ENCODE results near the gene MACROD1. TPM values are rescaled to one million over a fixed set of nuclear protein-coding genes. Genes with fewer than 3 reads are reported as not detected.
"Not testable (repeated sequence)": the region's sequence is repeated elsewhere in the genome, so short reads cannot be mapped to it uniquely, and the experiment has no call there.

The MACROD1 gene
- total RNA-seq, 1 donor from 2014 or later = 22.1 TPM

DNA sequence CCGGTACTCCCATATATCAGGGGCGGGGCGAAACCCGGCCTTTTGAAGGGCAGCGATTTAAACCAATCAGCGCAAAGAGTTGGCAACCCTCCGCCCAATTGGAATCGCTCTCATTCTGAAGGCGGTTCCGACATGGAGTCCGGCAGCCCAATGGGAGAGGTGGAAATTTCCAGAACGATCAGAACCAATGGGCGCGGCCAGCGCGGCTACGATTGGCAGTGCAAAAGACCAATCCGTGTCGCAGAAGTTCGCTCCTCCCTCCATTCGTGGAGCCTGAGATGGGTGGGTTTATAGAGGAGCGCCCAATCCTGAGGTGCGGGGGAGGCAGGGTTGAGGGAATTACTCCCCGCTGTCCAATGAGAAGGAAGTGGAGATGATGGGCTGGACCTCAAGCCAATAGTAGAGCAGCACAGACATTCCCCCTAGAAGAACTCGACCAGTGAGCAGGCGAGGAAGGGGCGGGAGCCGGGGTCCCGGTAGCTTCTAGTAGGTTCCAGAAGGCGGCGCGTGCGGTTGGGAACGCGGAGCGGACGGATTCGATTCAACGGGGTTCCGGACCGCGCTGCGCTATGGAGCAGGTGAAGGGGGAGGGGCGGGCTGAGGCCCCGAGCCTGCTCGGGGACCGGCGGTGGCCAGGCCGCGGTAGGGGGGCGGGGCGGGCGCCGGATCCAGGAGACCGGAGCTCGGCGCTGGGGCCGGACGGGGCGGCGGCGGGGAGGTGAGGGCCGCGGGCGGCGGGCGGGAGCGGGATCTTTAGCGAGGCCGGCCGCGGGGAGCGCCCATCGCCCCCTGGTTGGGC lies 20.0 kb upstream of the MACROD1 start, which contains the start of gene STIP1:
STIP1 (plus strand) TSS at position 479 of the 799 bp plus-strand sequence; CDS start at position 570, 91 bp downstream.
- DNase-seq (ENCODE audit: extremely low read depth, low read depth, low spot score) = peak; percentile 100

DNA sequence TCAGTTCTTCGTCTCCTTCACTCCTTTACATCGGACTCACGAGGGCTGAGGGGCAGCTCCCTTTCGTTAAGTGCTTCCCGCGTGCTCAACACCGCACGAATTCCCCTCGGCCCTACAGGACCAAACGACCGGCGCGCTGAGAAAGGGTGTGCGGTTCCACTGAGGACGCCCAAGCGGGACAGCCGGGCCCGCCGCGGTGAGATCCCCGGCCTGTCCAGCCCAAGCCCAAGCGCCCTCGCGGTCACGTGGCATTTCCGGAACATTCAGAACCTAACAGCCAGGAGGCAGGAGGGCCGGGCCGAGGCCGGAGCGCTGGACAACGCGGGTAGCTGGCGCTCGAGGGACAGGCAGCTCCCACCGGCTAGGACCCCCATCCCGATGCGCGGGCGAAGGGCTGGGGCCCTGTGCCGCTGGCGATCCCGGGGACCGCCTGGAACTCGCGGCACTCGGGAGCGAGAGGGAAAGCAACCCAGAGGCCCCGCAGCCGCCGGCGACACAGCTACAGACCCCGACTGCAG lies 19.3 kb upstream of the MACROD1 start:
- no peak for DNase-seq (ENCODE audit: extremely low read depth, low read depth, low spot score)

DNA sequence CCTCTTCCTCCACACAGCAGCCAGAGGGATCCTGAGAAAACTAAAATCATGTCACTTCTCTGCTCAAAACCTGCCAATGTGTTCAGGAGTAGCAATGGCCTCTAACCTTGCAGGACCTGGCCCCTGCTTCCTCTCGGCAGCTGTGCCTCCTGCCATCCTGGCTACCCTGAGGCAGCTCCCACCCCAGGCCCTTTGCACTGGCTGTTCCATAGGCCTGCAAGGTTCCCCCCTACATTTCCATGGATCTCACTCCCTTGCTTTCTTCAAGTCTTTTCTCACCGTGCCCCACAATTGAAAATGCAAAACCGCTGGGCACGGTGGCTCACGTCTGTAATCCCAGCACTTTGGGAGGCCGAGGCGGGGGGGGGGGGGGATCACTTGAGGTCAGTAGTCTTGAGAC lies 18.0 kb upstream of the MACROD1 start:
- DNase-seq (ENCODE audit: extremely low read depth, low read depth, low spot score) = no peak

DNA sequence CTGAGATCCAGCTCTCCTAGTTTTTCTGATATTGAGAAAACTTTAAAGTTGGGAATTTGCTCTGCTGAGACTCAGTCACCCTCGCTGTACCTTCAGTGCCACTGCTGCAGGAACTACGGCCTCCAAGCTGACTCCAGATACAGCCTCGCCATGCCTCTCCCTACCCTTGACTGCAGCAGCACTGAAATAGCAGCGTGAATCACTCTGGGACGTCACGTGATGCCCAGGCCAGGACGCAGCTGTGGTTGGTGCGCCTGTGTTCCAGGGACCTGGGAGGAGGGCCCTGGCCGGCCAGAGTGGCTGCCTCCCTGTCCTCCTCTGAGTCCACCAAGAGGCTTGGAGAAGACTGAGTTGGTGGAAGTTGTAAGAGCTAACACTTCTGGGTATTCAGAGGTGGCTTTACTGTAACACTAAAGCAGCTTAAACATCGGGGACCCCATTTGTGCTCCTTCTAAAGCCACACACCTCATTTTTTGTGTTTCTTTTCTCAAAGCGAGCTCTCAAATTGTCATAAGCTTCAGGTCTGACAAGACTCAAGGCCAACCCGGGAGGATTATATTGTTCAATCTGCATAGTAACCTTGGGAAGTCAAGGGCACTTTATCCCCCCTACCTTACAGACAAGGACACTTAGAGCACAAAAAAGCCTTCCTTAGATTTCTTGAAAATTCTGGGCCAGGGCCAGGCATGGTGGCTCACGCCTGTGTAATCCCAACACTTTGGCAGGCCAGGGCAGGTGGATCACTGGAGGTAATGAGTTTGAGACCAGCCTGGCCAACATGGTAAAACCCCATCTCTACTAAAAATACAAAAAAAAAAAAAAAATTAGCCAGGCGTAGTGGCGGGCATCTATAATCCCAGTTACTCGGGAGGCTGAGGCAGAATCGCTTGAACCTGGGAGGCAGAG lies 15.8 kb upstream of the MACROD1 start:
- peak; percentile 68 for DNase-seq (ENCODE audit: extremely low read depth, low read depth, low spot score)

DNA sequence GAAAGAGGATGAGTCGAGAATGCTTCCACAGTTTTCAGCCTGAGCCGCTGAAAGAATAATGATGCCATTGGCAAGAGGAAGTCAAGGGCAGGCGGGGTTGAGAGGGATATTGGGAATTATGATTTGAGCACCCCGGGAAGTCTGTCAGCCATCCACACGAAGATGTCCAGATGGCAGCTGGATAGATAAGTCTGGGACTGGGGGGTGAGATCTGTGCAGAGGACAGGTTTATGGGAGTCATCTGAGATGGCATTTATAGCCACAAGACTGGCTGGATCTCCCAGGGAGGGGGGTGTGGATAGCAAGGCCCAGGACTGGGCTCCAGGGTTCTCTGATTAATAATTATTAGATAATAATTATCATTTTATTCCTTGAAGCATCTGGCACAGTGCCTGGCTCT lies 15.0 kb upstream of the MACROD1 start:
- no peak for DNase-seq (ENCODE audit: extremely low read depth, low read depth, low spot score)

DNA sequence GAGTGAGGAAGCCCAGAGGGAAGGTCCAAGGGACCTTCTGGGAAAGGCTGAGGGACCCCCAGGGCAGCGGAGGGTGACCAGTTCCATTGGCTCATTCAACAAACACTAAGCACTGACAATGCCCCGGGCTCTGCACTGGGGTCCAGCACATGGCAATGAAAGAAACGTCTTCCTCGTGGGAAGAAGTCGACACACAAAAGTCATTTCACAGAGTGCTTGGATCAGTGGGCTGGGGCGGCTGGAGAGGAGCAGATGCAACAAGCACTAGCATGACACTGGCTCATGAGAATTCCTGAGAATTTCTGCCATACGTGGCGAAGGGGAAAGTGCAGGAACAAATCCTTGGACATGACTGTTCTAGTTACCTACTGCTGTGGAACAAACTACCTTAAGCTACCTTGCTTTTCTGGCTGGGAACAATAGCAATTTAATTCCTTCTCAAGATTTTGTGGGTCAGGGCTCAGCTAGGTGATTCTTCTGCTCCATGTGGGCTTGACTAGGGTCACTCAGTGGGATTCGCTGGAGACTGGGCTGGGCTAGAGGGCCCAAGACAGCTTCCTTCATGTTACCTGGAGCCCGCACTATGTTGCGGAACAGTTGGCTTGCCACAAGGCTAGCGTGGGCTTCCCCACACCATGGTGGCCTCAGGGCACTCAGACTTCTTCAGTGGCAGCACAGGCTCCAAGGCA lies 13.2 kb upstream of the MACROD1 start:
- DNase-seq (ENCODE audit: extremely low read depth, low read depth, low spot score) = no peak

DNA sequence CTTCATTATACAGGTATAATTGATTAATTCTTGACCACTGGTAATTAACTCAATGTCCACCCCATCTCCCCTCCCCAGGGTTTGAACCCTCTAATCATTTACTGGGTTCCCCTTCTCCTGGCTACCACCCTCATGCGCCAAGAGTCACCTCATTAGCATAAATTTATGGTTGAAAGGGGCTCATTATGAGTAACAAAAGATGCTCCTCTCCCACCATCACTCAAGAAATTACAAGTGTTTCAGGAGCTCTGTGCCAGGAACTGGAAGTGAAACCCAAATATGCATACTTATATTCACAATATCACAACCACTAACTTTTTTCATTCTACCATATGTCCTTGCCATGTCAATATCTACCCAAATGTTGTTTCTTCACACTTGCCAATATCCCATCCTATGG lies 12.3 kb upstream of the MACROD1 start:
- no peak for DNase-seq (ENCODE audit: extremely low read depth, low read depth, low spot score)

DNA sequence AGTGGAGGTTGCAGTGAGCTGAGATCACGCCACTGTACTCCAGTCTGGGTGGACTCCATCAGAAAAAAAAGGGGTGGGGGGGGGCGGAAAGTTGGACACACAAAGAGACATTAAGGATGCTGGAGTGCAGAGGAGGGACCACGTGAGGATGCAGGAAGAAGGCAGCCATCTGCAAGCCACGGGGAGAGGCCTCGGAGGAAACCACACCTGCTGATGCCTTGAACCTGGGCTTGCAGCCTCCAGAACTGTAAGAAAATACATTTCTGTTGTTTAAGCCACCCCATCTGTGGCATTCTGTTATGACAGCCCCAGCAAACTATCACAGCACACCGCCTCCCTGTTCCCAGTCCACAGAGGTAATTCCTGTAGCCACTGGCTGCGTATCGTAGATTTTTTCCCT lies 10.8 kb upstream of the MACROD1 start:
- no peak for DNase-seq (ENCODE audit: extremely low read depth, low read depth, low spot score)

DNA sequence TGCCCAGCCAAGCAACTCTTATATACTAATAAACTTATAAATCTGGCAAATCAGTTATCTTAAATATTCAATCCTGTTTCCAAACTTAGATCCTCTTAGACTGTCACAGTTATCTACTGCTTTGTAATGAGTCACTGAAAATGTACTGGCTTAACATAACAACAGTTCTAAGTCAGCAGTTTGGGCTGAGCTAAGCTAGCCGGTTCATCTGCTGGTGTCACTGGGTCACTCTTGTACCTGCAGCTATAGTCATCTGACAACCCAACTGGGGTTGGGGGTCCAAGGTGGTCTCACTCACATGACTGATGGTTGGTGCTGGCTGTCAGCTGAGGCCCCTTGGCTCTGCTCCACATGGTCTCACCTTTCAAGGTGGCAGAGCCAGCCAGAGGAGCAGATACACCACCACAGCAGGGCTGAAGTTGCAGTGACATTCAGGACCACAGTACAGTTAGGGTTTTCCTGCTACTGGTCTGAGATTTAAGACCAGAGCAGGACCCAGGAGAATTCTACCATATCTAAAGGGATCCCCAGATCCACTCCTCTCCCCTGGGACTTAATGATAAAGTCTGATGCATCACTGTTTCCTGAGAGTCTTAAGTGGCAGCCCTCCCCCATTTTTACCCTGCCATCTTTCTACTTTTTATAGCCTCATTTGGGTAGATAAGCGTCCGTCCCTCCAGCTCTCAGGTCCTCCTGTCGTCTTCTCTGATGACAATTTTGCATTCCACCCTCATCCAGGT lies 7.9 kb upstream of the MACROD1 start:
- DNase-seq (ENCODE audit: extremely low read depth, low read depth, low spot score) = no peak

DNA sequence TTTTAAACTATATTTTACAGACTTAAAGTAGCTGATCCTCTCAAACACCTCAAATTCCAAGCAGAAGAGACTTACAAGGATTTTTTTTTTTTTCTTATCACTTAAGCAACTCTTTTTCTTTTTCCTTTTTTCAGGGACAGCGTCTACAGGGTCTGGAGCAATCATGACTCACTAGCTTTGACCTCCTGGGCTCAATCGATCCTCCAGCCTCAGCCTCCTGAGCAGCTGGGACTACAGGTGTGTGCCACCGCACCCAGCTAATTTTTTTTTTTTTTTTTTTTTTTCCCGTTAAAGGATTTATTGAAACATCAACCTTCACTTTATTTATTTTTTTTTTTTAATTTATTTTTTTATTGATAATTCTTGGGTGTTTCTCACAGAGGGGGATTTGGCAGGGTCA lies 4.5 kb upstream of the MACROD1 start:
- no peak for DNase-seq (ENCODE audit: extremely low read depth, low read depth, low spot score)

DNA sequence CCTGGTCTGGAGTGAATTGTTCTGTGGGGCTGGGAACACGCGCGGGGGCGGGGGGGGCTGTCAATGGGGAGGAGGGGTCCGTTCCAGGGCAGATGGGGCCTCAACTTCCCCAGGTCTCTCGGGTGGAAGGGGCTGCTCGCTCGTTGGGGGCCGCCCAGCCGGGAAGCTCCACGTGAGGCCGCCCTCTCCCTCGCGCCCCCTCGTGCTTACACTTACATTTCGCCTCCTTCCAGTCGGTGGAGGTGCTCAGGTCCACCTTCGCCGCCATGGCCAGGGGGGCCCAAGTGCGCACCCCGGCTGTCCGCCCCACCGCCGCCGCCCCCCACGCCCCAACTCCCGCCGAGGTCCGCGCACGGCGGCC lies 452 bp downstream of the MACROD1 start:
- DNase-seq (ENCODE audit: extremely low read depth, low read depth, low spot score) = no peak

DNA sequence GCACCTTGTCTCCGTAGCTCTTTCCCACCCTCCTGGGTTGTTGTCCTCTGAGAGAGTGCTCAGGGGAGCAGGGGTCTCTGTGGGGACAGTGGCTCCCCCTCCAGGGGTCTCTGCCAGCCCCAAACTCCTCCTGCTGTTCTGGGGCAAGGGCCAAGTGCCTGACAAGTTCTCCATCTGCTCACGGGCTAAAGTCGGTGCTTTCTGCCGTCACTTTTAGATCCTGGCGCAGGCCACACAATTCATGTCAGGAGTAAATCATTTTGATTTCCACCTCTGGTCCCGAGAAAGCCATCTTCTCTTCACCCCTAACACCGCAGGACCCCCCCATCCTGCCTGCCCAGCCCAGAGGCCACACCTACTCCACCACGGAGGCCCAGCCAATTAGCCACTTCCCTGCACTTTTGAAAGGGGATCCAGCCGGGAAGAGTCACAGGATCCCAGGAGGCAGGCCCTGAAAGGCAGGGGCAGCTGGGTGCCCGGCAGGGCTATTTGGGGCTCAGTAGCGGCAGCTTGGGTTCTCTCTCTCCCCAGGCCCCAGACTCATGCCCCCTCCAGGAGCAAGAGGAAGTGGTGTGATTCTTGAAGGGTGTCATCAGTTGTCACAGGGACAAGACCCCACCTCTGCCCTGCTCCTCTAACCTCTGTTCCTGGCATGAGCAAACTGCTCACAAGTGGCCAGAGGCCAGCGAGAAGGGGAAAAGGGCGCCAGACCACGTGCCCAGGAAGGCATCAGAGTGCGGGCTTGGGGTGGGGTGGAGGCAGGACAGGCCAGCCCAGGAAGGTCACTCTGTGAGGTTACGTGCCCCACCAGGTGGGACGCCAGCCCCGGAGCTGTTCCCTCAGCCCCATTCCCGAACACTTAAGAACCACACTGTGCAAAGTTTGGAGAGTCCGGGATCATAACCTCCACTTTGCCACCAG lies 1.3 kb downstream of the MACROD1 start:
- no peak for DNase-seq (ENCODE audit: extremely low read depth, low read depth, low spot score)

DNA sequence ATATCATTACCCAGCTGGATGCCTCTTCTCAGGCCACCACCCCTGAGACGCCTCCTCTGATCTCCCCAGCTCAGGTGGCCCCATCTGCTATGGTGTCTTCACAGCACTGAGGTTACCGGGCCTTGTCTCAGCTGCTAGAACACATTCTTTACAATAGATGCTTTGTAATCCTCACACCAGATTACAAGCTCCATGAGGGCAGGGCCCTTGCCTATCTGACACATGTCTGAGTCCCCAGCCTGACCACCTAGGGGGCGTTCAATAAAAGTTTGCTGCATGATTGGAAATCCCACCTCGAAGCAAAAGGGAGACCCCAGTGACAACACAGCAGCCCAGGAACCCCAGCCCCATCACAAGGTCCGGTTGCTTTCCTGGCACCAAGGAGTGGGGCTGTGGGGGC lies 2.0 kb downstream of the MACROD1 start:
- DNase-seq (ENCODE audit: extremely low read depth, low read depth, low spot score) = no peak

DNA sequence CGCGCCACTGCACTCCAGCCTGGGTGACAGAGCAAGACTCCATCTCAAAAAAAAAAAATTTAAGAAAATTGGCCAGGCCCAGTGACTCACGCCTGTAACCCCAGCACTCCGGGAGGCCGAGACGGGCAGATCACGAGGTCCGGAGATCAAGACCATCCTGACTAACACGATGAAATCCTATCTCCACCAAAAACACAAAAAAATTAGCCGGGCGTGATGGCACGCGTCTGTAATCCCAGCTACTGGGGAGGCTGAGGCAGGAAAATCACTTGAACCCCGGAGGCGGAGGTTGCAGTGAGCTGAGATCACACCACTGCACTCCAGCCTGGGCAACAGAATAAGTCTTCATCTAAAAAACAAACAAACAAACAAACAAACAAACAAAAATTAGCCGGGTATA lies 3.1 kb downstream of the MACROD1 start:
- not testable (repeated sequence) for DNase-seq (ENCODE audit: extremely low read depth, low read depth, low spot score)

DNA sequence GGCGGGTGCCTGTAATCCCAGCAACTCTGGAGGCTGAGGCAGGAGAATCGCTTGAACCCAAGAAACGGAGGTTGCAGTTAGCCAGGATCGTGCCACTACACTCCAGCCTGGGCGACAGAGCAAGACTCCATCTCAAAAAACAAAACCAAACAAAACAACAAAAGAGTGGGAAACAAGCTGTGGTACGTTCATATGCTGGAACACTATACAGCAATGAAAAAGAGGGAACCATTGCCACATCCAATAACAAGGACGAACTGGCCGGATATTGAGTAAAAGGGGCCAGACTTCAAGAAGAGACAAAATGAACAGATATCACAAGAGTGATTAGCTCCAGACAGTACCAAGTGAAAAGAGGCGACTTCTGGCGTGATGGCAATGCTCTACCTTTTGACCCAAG lies 4.9 kb downstream of the MACROD1 start:
- no peak for DNase-seq (ENCODE audit: extremely low read depth, low read depth, low spot score)

DNA sequence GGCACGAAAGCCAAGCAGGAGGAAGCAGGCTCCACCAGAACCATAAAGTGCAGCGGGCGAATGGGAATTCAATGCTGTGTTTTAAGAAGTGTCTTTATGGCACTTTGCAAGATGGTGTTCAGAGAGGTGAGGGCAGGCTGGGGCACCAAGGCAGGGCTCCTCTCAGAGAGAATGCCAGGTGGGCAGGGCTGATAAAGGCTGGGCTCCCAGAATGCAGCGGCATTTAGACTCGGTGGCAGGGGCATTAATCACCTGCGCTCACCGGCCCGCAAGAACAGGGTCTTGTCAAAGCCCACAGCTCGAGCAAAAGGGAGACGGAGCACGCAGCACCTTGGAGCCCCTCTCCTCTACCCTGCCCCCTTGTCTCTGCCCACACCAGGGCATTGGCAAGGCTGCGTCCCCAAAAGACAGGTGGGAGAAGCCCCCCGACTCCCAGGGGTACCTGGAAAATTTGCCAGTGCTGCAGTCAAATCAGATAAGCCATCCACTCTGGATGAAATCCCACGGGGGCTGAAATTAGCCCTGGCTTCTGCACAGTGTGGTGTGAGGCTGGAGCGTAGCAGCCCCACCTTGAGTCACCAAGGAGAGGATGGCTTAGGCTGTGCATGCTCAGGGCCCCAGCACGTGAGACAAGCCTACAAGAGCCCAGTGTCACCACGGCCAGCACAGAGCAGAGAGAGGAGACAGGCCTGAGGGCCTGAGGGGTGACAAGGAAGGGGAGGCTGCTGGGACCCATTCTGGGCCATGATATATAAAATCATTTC lies 8.1 kb downstream of the MACROD1 start:
- no peak for DNase-seq (ENCODE audit: extremely low read depth, low read depth, low spot score)

DNA sequence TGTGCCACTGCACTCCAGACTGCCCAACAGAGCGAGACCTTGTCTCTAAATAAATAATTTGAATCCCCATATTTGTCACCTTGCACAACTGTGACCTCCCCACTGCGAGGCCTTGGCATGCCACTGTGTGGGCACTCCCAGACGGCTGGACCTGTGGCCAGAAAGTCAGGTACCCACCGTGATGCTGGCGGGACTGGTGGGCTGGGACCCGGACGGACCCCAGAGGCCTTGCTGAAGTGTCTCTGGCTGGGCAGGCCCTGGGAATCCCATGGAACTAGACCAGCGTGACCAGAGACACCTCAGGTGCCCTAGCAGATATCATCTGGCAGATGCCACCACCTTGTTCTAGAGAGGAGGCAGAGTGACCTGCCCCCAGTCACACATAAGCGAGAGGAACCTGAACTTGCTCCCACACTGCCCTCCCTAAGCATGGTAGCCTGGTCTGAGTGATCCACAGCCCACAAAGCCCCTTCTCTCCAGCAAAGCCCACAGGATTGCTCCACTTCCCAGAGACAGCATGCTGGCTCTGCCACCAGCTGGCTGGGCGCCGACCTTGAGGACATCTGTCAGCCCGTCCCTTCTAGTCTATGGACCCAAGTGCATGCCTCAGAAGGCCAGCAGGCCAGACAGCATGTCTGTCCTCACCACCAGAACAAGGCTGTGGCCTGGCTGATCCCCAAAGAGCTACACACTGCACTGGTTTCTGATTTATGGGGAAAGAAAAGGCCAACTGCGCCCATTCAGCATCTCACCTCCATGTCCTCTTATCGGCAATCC lies 9.5 kb downstream of the MACROD1 start:
- DNase-seq (ENCODE audit: extremely low read depth, low read depth, low spot score) = no peak

DNA sequence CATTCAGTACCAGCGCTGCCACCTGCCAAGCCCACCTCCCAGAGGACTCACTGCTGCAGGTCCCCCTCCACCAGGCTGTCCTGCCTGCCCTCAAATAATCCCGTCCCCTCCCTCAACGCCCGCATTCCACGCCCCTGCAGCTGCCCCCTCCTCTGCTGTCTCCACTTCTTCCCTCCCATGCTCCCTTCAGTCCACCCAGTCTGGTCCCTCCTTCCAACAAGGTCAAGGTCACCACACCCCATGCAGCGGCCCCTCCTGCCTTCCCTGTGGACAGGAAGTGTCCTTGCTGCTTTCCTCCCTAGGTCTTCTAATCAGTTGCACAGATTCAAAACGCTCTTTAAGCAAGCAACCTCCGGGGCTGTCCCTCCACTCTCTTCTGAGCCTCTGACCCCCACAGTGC lies 12.1 kb downstream of the MACROD1 start:
- DNase-seq (ENCODE audit: extremely low read depth, low read depth, low spot score) = no peak

Measured in glomerular endothelial cell (primary cell).